CD4-positive, alpha-beta T cell treated with Interleukin-4 for 1 hour (primary cell): ENCODE measurements around the gene NALCN.

ENCODE experiments used
- DNase-seq, 2 donors: peaks; one replicate each; pipeline ENCODE4 v3.0.0-alpha.2; 2020 to 2022

The NALCN gene

DNA sequence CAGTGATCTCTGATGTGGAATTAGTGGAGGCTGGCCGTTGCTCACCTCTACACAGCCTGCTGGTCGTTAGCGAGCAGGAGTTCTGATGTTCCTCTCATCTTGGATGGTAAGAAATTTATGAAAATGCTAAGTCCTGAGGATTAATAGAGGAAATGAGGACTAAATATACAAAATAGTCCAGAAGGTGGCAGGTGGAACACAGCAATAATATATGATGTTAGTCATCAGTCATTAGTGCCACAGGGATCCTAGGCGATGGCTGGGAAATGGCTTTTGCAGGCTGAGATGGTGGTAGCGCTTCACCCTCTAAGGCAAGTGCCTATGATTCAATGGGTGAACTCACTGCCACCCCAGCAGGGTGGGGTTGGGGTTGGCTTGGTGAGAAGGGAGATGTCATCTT lies 403.1 kb downstream of the NALCN start:
- no peak for DNase-seq

DNA sequence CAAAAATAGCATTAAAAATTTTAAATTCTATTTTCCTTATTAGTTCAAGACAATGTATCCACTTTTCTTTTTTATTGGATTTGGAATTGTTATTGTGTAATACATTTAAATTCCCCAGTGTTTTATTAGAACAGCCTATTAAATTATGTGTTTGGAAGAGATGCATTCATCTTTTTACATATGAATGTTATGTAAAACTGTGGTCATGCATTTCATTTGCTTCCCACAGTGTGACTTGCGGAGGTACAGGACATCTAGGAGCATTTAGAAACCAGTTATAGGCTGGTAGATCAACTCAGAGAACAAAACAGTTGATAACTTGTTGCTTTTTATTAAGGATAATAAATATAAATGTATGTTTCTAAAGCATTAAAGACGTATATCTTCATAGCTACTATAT lies 406.2 kb downstream of the NALCN start:
- no peak for DNase-seq

DNA sequence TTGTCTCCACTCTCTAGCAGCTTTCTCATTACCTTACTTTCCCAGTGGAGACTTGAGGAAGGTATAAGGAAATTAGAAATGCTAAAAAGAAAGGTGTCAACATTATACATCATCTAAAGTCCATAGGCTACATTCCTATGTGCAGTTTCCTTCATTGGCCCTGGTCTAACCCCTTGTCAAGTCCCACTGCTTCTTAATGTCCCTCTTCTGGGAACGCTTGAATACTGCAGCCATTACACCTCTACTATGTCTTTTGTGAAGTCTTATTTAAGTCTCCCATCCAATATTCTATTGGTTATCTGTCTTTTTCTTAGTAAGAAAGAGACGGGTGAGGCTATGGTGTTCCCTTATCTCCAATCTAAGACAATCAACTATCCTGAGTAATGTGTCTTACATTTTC lies 409.1 kb downstream of the NALCN start:
- DNase-seq = no peak
